Panc1 (cell line): ENCODE measurements around the gene KIAA1217.

Source experiments
- CTCF ChIP-seq: fragments of 450-650 bp; IDR thresholded peaks from 2 replicates; pipeline ENCODE4 v1.5.1; 2017; ENCODE audit warnings: mild to moderate bottlenecking
- POLR2AphosphoS5 ChIP-seq: IDR thresholded peaks from 2 replicates; pipeline ENCODE4 v1.6.1; 2012; ENCODE audit warnings: mild to moderate bottlenecking, low read depth, low read length, moderate library complexity
- REST ChIP-seq, 2 experiments: IDR thresholded peaks; 2 replicates each; pipeline ENCODE4 v1.6.1; 2011 to 2012; ENCODE audit warnings: low read depth in 2 of 2, control low read depth in 1 of 2, low read length in 1 of 2, mild to moderate bottlenecking in 1 of 2, moderate library complexity in 1 of 2; ENCODE audit not compliant: insufficient read depth in 1 of 2
- SIN3A ChIP-seq: IDR thresholded peaks from 2 replicates; pipeline ENCODE4 v1.6.1; 2012; ENCODE audit warnings: low read depth, mild to moderate bottlenecking, low read length, moderate library complexity, borderline replicate concordance; ENCODE audit not compliant: insufficient read depth
- TCF7L2 ChIP-seq: IDR thresholded peaks from 2 replicates; pipeline ENCODE4 v1.6.1; 2011; ENCODE audit warnings: mild to moderate bottlenecking, low read depth, low read length, inconsistent platforms

- TF ChIP-seq TCF7L2 = no peak
- no peak for TF ChIP-seq CTCF
- TF ChIP-seq REST (IDR thresholded peaks at IDR 0.05; ENCODE audit: insufficient read depth in 1 of 2, low read depth in 2 of 2, low read length in 1 of 2) = no peak
- TF ChIP-seq POLR2AphosphoS5 = no peak
- no peak for TF ChIP-seq SIN3A
Observed at GRCh38 chr10:24465124-24465874, 256.4 kb downstream of the KIAA1217 start.
